Fibroblast of pulmonary artery (primary cell): Measurements from ENCODE around the gene SAMD4A.

Experiments used
- DNase-seq: peaks from one replicate; pipeline ENCODE4 v3.0.0-alpha.2; 2010; ENCODE audit warnings: low read depth
- H3K4me3 ChIP-seq: replicated peaks from 2 replicates; pipeline ENCODE4 v1.5.1; 2011; ENCODE audit warnings: low read depth, mild to moderate bottlenecking, control low read depth, low read length, moderate library complexity
- TF ChIP-seq, protein P1 (sequence below): IDR thresholded peaks from 2 replicates; pipeline ENCODE4 v1.5.1; 2011; ENCODE audit warnings: mild to moderate bottlenecking, control low read depth, low read length, inconsistent platforms; ENCODE audit errors: missing control alignments

Gene SAMD4A

DNA sequence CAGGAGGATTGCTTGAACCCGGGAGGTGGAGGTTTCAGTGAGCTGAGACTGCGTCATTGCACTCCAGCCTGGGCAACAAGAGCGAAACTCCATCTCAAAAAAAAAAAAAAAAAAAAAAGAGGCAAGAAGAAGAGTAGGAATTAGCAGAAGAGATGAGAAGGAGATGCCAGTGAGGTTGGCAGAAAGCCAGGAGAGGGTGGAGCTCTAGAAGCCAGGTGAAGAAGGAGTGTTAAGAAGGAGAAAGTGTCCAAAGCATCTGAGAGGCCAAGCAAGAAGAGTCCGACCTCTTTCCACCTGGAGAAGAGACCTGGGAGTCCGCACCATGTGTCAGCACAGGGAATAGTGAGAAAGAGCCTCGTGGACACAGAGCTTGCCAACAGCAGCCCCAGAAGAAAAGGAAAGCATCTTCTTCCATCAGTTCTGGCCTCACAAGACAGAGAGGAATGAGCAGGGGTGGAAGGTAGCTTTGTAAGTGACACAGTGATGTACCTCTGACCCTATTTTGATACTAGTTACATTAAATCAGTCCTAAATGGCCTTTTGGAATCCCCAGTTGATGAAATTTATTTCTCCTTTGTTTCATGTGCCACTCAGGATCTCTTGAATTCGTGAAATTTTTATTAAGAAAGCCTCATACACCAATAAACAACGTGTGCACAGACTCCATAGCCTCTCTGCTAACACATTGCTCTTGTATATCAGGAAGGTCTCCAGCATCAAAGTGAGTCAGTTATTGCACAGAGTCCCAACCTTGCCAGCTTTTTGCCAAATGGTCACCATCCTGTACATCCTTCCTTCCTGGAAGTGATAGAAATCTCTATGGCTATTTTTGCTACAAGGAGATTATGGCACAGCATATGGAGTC is 70.6 kb downstream of the SAMD4A start:
- TF ChIP-seq, protein P1, sequence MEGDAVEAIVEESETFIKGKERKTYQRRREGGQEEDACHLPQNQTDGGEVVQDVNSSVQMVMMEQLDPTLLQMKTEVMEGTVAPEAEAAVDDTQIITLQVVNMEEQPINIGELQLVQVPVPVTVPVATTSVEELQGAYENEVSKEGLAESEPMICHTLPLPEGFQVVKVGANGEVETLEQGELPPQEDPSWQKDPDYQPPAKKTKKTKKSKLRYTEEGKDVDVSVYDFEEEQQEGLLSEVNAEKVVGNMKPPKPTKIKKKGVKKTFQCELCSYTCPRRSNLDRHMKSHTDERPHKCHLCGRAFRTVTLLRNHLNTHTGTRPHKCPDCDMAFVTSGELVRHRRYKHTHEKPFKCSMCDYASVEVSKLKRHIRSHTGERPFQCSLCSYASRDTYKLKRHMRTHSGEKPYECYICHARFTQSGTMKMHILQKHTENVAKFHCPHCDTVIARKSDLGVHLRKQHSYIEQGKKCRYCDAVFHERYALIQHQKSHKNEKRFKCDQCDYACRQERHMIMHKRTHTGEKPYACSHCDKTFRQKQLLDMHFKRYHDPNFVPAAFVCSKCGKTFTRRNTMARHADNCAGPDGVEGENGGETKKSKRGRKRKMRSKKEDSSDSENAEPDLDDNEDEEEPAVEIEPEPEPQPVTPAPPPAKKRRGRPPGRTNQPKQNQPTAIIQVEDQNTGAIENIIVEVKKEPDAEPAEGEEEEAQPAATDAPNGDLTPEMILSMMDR, result no peak
- H3K4me3 ChIP-seq, result no peak overlapping the region
- no peak for DNase-seq

DNA sequence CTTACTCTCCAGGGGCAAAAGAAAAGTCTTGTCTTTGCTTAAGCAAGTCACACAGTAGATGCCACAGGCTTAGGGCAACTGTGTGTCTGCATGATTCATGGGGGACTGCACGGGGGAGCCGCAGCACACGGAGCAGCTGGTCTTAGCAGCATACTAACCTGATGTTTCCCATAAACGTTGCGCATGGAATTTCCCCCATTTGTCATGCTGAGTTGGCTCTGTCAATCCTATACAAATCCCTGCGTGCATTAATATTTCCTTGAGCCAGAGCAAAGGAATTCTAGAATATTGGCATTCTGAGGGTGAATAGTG is 71.2 kb downstream of the SAMD4A start:
- TF ChIP-seq, protein P1, result no peak
- no peak overlapping the region for H3K4me3 ChIP-seq
- peak; percentile 82 for DNase-seq

DNA sequence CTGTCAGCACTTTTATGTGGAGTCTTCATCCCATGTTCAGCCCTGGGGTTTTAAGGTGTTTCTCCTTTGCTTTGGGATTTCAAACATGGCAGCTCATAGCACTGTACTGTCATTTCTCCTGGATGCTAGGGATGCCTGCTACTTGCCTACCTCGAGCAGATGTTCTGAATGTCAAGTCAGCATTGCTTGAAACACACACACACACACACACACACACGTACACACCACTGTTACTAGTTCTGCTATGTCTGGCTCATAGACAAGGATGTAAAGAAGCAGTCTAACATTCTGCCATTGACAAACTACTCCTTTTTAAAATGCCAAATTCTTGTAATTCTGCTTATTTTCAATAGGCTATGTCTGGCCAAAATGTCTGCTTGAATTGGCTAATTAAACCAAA is 72.7 kb downstream of the SAMD4A start:
- no peak for DNase-seq
- TF ChIP-seq, protein P1, result no peak
- no peak overlapping the region for H3K4me3 ChIP-seq

DNA sequence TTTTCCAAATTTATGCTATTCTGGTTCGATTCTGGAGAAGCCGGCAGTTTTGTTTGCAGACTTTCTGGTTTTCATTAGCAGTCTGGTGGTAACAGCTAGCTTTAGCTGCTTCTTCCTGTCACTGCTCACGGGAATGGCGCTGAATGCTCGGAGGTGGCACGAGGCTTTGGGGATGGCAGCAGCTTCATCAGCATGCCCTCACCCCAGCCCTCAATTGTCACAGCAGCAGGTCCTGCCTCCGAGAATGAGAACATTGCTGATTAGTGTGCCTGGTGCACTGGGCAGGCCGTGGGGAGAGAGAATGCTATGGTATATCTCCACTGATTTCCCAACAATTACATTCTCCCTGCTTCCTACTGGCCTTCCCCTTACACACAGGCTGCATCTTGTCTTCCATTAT is 73.6 kb downstream of the SAMD4A start:
- H3K4me3 ChIP-seq, result no peak overlapping the region
- TF ChIP-seq, protein P1, result no peak
- no peak for DNase-seq

DNA sequence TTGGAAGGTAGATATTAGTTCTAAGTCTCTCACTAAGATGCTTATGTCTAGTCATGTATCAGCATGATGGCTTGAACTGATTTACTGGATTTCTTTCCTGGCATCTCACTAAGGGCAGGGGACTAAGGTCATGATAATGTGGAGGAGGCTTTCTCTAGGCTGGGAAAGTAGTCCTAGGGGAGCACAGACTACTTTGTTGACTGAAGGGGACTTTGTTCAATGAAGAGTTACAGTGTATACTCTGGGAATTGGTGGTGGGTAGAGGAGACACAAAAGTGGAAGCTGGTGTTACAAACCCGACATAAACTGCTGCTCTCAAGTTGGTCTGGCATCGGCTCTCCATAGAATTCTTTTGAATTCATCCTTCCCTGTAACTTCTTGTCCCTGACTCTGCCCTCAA is 75.2 kb downstream of the SAMD4A start:
- H3K4me3 ChIP-seq, result no peak overlapping the region
- TF ChIP-seq, protein P1, result no peak
- DNase-seq, result no peak

DNA sequence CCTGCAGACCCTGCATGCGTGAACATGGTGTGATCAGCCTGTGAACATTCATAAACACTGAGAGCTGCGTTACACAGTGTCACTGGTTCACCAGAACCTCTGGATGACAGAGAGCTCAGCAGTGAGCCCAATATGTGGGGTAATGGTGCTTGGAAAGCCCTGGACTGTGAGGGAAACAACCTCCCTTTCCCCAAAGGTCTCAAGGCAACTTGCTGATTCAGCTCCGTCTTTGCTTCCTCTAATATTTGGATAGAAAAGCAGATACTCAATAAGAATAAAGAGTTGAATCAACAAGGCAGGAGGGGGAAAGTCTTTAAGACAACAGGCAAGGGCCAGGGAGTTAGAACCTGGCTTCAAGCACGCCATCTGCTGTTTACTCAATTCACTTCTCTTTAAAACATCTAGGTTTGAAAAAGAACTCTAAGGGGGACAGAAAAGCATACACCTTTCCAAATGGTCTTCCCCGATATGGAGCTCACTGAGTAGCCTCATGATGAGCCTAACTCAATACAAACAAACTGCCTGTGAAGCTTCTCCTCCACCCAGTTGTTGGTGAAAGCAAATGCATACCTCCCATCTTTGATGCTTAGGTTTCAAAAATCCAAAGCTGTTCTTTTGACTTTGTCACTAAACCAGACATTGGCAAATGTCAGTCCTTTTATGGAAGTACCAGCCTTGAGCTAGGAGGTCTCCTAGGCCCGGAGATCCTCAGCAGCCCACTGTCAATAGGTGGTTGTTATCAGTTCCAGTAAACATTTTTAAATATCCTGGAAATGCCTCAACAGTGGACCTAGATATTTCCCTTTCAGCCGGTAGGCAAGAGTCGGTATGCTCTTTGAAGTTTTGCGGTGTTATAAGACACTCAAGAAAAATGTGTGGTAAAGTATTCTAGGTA is 76.1 kb downstream of the SAMD4A start:
- TF ChIP-seq, protein P1, result peak; percentile 40
- H3K4me3 ChIP-seq, result no peak overlapping the region

More for the DNA sequence above, 76.1 kb downstream of the SAMD4A start:
- peak; percentile 68 for DNase-seq
